ENCODE data around the gene SLC19A1. TPM values are rescaled to one million over a fixed set of nuclear protein-coding genes. Genes with fewer than 3 reads are reported as not detected.

SLC19A1 gene
- total RNA-seq, 1 donor from 2014 or later = 11.0 TPM

DNA sequence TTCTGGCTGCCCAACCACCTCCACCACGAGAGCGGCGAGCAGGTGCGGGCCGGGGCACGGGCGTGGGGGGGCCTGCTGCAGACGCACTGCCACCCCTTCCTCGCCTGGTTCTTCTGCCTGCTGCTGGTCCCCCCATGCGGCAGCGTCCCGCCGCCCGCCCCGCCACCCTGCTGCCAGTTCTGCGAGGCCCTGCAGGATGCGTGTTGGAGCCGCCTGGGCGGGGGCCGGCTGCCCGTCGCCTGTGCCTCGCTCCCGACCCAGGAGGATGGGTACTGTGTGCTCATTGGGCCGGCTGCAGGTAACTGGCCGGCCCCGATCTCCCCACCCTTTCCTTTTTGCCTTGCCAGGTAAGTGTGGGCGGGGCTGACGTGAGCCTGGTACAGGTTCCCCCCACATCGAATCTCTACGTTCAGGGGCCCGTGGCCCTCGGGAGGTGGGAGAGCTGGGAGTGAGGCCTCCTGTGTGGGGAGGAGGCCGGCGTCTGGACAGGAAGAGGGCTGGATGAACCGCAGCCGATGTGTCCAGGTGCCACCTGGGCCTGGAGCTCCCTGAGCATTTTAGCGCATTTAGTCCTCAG is 85.6 kb downstream of the SLC19A1 start:
- Mint-ChIP-seq H3K36me3 (ENCODE audit: unreplicated experiment) (peaks cover 6% of the 10 kb centered on the region), H3K9me3 (ENCODE audit: unreplicated experiment) (peaks cover 4% of the 10 kb centered on the region), H3K27me3 (ENCODE audit: unreplicated experiment) (no peaks in the 10 kb centered on the region), H3K4me3 (ENCODE audit: unreplicated experiment) (no peak overlapping the region), H3K27ac (ENCODE audit: unreplicated experiment) (no peak overlapping the region), H3K4me1 (ENCODE audit: unreplicated experiment) (peaks cover 28% of the 10 kb centered on the region)
- DNase-seq (ENCODE audit: extremely low spot score, unreplicated experiment) = no peak
- no peak for TF ChIP-seq CTCF (IDR thresholded peaks at IDR 0.05)

GRCh38 chr21:45455674-45456583 is 86.3 kb downstream of the SLC19A1 start:
- no peak overlapping the region for H3K27ac Mint-ChIP-seq (ENCODE audit: unreplicated experiment)
- no peak overlapping the region for H3K4me3 Mint-ChIP-seq (ENCODE audit: unreplicated experiment)
- no peak for DNase-seq (ENCODE audit: extremely low spot score, unreplicated experiment)
- peaks cover 30% of the 10 kb centered on the region for H3K4me1 Mint-ChIP-seq (ENCODE audit: unreplicated experiment)
- no peak for TF ChIP-seq CTCF (IDR thresholded peaks at IDR 0.05)
- no peaks in the 10 kb centered on the region for H3K27me3 Mint-ChIP-seq (ENCODE audit: unreplicated experiment)
- no peaks in the 10 kb centered on the region for H3K9me3 Mint-ChIP-seq (ENCODE audit: unreplicated experiment)
- H3K36me3 Mint-ChIP-seq (ENCODE audit: unreplicated experiment) = peaks cover under 1% of the 10 kb centered on the region

GRCh38 chr21:45454926-45455673 is 87.1 kb downstream of the SLC19A1 start:
- no peaks in the 10 kb centered on the region for H3K9me3 Mint-ChIP-seq (ENCODE audit: unreplicated experiment)
- no peaks in the 10 kb centered on the region for H3K36me3 Mint-ChIP-seq (ENCODE audit: unreplicated experiment)
- no peaks in the 10 kb centered on the region for H3K27me3 Mint-ChIP-seq (ENCODE audit: unreplicated experiment)
- no peak for DNase-seq (ENCODE audit: extremely low spot score, unreplicated experiment)
- no peak overlapping the region for H3K4me3 Mint-ChIP-seq (ENCODE audit: unreplicated experiment)
- TF ChIP-seq CTCF (IDR thresholded peaks at IDR 0.05) = no peak
- H3K27ac Mint-ChIP-seq (ENCODE audit: unreplicated experiment) = no peak overlapping the region
- peaks cover 23% of the 10 kb centered on the region for H3K4me1 Mint-ChIP-seq (ENCODE audit: unreplicated experiment)

DNA sequence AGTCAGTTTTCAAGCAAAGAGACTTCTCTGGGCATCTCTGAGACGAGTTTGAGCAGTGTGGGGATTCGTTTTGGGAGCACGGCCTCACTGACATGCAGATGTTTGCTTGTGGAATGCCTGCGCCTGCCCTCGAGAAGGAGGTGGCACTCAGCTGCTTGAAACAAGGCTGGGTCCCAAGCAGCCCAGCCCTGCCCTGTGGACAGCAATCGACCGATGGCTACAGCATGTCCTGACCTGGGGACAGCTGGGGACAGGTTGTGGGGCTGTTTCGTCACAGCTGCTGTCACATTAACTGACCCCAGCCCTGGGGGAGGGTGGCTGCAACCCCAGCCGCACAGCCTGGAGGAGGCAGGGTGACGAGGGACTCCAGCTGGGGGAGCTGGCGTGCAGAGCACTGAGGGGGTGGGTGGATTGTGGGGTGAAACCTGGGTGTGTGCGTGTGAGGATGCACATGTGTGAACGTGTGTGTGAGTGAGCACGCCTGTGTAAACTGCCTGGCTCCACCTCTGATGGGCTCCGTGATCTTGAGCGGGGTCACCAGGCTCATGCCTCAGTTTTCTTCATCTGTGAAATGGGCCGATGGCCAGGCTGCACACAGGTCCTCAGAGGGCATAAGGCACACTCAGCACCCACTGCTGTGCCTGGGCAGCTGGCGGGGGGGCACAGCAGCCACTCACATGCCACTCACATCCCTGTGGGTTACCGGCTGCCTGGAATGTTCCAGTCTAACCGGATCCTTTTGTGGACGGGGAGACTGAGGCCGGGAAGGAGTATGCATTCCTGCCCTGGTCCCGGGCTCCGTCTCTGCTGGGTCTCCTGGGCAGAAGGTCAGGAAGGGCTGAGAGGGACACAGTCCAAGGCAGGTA is 87.9 kb downstream of the SLC19A1 start:
- no peak for DNase-seq (ENCODE audit: extremely low spot score, unreplicated experiment)
- H3K9me3 Mint-ChIP-seq (ENCODE audit: unreplicated experiment) = no peaks in the 10 kb centered on the region
- H3K4me1 Mint-ChIP-seq (ENCODE audit: unreplicated experiment) = peaks cover 28% of the 10 kb centered on the region
- H3K36me3 Mint-ChIP-seq (ENCODE audit: unreplicated experiment) = no peaks in the 10 kb centered on the region
- no peak for TF ChIP-seq CTCF (IDR thresholded peaks at IDR 0.05)
- no peak overlapping the region for H3K27ac Mint-ChIP-seq (ENCODE audit: unreplicated experiment)
- H3K27me3 Mint-ChIP-seq (ENCODE audit: unreplicated experiment) = no peaks in the 10 kb centered on the region
- no peak overlapping the region for H3K4me3 Mint-ChIP-seq (ENCODE audit: unreplicated experiment)
